GM12801 (cell line): ENCODE data around the gene KIF16B.

Experiments used
- TF ChIP-seq, protein P1 (sequence below): IDR thresholded peaks from one replicate; pipeline ENCODE4 v1.5.1; 2011; ENCODE audit warnings: control low read depth; ENCODE audit not compliant: insufficient read length; ENCODE audit errors: extremely low read depth

KIF16B gene

DNA sequence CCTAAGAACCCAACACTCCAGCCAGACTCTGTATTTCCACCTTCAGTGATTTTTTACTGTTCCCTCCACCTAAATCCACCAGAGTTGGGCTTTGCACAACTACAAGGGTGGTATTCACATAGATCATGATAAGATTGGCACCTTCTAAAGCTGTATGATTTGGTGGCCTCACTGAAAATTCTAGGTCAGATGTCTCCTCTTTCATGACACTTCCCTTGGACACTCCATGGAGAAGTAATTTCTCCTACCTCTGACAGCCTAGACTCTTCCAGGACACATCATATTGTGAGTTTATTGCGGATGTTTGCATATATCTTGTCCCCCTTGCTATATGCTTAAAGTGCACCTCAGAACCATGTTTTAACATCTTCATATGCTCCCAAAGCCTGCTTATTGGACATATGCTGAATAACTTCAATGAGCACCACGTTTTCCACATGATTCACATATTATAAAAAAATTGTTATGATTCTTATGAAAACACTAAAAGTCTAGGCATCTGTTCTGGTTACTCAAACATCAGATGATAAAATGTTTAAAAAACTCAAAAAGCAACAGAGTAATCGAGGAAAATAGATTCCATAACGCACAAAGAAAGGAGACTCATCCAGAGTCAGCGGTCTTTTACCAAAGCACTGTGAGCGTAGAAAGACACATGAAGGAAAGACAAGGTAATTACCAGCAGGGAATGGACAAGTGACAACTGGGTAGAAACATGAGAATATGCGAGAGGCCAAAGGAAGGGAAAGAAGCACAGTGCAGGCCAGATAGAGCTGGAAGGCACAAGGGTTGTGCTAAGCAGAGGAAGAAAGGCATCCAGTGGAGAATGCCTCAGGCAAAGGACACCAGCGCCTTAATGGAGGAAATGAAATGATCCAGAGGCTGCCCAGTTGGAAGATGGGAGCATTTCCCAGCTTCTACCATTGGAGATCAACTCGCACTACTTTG is 46.5 kb downstream of the KIF16B start:
- TF ChIP-seq, protein P1, sequence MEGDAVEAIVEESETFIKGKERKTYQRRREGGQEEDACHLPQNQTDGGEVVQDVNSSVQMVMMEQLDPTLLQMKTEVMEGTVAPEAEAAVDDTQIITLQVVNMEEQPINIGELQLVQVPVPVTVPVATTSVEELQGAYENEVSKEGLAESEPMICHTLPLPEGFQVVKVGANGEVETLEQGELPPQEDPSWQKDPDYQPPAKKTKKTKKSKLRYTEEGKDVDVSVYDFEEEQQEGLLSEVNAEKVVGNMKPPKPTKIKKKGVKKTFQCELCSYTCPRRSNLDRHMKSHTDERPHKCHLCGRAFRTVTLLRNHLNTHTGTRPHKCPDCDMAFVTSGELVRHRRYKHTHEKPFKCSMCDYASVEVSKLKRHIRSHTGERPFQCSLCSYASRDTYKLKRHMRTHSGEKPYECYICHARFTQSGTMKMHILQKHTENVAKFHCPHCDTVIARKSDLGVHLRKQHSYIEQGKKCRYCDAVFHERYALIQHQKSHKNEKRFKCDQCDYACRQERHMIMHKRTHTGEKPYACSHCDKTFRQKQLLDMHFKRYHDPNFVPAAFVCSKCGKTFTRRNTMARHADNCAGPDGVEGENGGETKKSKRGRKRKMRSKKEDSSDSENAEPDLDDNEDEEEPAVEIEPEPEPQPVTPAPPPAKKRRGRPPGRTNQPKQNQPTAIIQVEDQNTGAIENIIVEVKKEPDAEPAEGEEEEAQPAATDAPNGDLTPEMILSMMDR, result no peak

DNA sequence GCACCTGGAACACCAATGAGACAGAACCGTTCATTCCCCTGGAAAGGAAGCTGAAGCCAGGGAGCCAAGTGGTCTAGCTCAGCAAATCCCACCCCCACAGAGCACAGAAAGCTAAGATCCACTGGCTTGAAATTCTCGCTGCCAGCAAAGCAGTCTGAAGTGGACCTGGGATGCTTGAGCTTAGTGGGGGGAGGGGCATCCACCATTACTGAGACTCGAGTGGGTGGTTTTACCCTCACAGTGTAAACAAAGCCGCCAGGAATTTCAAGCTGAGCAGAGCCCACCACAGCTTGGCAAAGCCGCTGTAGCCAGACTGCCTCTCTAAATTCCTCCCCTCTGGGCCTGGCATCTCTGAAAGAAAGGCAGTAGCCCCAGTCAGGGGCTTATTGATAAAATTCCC is 53.1 kb downstream of the KIF16B start:
- TF ChIP-seq, protein P1, result no peak

DNA sequence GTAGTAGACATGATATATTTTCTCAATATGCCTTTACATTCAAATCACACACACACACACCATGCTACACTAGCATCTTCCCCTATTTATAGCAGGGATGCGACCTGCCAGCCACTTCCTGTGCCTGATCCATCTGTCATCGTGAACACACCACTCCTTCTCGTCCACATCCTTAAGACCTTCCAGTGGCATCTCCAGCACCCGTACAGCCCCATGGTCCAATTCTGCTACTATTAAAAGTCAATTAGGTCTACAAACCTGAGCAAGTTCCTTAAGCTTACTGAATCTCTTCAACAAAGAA is 54.5 kb downstream of the KIF16B start:
- TF ChIP-seq, protein P1, result no peak

GRCh38 chr20:16517946-16518783 is 55.1 kb downstream of the KIF16B start:
- TF ChIP-seq, protein P1, result no peak

DNA sequence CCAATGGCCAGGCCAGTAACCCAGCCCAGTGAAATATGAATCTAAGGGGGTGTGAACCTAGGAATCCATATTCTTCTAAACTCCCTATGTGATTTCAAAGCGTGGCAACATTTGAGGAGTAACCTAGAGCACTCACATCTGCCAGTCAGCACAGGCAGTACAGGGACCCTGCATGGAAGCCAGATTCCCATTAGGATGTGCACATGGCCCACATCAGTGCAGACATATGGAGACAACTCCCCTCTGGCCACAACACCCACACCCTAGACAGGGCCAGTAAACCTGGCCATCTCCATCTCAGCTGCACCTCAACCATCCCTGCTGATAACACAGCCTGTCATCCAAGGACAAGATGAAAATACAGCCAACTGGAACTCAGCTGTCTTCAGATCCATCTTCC is 56.5 kb downstream of the KIF16B start:
- TF ChIP-seq, protein P1, result no peak

- TF ChIP-seq, protein P1, result no peak
These were observed 58.2 kb downstream of the KIF16B start for GRCh38 chr20:16515046-16515445.

DNA sequence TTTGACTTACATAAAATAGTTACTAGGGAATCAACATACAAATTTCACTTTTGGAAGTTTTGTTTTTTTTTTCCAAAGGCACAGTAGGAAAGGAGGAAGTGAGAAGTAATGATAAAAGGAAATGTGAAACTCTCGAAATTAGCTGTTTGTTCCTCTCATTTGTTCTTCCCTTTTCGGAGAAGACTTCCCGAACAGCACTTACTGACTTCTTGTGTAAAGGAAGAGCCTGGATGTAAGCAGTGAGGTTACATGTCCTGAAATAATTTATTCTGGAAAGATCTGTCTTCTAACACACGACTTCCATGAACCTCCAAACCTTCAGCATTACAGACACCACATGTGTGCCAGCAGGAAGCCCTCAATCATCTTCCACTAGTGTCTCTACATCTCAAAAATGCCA is 59.1 kb downstream of the KIF16B start:
- TF ChIP-seq, protein P1, result no peak
